GM18508 (cell line): Measurements from ENCODE around the gene REEP3.
"Not testable (repeated sequence)": the region's sequence is repeated elsewhere in the genome, so short reads cannot be mapped to it uniquely, and the experiment has no call there.

Source experiments
- ATAC-seq: cut with Tn5 transposase; IDR thresholded peaks from one replicate; pipeline ENCODE4 v1.9.1; 2021; ENCODE audit warnings: moderate number of reproducible peaks; ENCODE audit not compliant: insufficient read depth, unreplicated experiment

Gene REEP3

GRCh38 chr10:63544418-63544817, 23.2 kb downstream of the REEP3 start:
- no peak for ATAC-seq

GRCh38 chr10:63547628-63548360, 26.6 kb downstream of the REEP3 start:
- no peak for ATAC-seq

- no peak for ATAC-seq
Observed at GRCh38 chr10:63548860-63549259, 27.7 kb downstream of the REEP3 start.

- ATAC-seq: no peak
Observed at GRCh38 chr10:63549810-63550209, 28.6 kb downstream of the REEP3 start.

- ATAC-seq: no peak
Observed at GRCh38 chr10:63553031-63553430, 31.8 kb downstream of the REEP3 start.

- ATAC-seq: no peak
Observed at GRCh38 chr10:63553473-63553872, 32.3 kb downstream of the REEP3 start.

- ATAC-seq: peak; percentile 64
Observed at GRCh38 chr10:63554657-63555056, 33.5 kb downstream of the REEP3 start.

GRCh38 chr10:63555330-63555729, 34.1 kb downstream of the REEP3 start:
- ATAC-seq: no peak

- no peak for ATAC-seq
Observed at GRCh38 chr10:63558132-63558784, 37.1 kb downstream of the REEP3 start.

GRCh38 chr10:63561341-63561740, 40.1 kb downstream of the REEP3 start:
- no peak for ATAC-seq

GRCh38 chr10:63562391-63562790, 41.2 kb downstream of the REEP3 start:
- no peak for ATAC-seq

GRCh38 chr10:63562857-63563256, 41.7 kb downstream of the REEP3 start:
- no peak for ATAC-seq

- ATAC-seq: no peak
Observed at GRCh38 chr10:63563623-63564022, 42.4 kb downstream of the REEP3 start.

- ATAC-seq: not testable (repeated sequence)
Observed at GRCh38 chr10:63564731-63565130, 43.5 kb downstream of the REEP3 start.

- no peak for ATAC-seq
Observed at GRCh38 chr10:63573068-63573697, 52.0 kb downstream of the REEP3 start.

GRCh38 chr10:63574011-63574410, 52.8 kb downstream of the REEP3 start:
- ATAC-seq: no peak

GRCh38 chr10:63576501-63576900, 55.3 kb downstream of the REEP3 start:
- no peak for ATAC-seq

GRCh38 chr10:63578501-63578900, 57.3 kb downstream of the REEP3 start:
- ATAC-seq: no peak

GRCh38 chr10:63579371-63580014, 58.3 kb downstream of the REEP3 start:
- ATAC-seq: no peak

- ATAC-seq: no peak
Observed at GRCh38 chr10:63582690-63583089, 61.5 kb downstream of the REEP3 start.

- ATAC-seq: no peak
Observed at GRCh38 chr10:63583397-63583796, 62.2 kb downstream of the REEP3 start.
